GM12874 (cell line): Measurements from ENCODE around the gene MLPH.

ENCODE experiments used
- TF ChIP-seq, protein P1 (sequence below): IDR thresholded peaks from 2 replicates; pipeline ENCODE4 v1.5.1; 2011; ENCODE audit warnings: low read depth, mild to moderate bottlenecking, control low read depth, low read length, moderate library complexity; ENCODE audit not compliant: insufficient read depth

Gene MLPH

DNA sequence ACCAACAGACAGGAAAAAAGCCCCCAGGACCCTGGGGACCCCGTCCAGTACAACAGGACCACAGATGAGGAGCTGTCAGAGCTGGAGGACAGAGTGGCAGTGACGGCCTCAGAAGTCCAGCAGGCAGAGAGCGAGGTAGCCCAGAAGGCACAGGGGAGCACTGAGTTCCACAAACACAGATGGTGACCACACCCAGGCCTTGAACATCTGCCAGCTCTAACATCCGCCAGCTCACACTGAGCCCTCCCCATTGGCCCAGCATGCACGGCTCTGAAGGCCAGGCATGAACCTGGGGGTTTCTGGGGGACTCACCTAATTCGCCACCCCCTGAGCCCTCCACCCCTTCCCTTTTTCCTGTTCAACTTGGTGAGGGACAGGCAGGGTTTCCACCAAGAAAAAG is 53.8 kb downstream of the MLPH start:
- TF ChIP-seq, protein P1, sequence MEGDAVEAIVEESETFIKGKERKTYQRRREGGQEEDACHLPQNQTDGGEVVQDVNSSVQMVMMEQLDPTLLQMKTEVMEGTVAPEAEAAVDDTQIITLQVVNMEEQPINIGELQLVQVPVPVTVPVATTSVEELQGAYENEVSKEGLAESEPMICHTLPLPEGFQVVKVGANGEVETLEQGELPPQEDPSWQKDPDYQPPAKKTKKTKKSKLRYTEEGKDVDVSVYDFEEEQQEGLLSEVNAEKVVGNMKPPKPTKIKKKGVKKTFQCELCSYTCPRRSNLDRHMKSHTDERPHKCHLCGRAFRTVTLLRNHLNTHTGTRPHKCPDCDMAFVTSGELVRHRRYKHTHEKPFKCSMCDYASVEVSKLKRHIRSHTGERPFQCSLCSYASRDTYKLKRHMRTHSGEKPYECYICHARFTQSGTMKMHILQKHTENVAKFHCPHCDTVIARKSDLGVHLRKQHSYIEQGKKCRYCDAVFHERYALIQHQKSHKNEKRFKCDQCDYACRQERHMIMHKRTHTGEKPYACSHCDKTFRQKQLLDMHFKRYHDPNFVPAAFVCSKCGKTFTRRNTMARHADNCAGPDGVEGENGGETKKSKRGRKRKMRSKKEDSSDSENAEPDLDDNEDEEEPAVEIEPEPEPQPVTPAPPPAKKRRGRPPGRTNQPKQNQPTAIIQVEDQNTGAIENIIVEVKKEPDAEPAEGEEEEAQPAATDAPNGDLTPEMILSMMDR = no peak

DNA sequence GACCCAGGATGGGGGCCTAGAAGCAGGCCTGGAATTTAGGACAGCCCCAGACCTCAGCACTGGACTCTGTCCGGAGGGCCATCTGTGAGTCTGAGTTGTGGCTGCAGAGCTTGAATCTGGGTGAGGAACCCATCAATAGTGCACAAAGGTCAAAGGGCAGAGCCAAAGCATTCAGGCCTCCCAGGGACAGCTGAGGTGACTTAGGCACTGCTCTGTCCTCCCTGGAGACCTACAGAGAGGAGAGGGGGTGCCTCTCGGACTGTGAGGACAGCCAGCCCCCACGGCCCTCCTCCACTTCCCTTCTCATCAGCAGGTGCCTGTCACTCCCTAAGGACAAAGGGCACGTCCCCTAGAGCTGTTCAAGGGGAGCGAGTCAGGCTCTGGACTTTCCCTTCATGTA is 54.2 kb downstream of the MLPH start:
- TF ChIP-seq, protein P1 = no peak

DNA sequence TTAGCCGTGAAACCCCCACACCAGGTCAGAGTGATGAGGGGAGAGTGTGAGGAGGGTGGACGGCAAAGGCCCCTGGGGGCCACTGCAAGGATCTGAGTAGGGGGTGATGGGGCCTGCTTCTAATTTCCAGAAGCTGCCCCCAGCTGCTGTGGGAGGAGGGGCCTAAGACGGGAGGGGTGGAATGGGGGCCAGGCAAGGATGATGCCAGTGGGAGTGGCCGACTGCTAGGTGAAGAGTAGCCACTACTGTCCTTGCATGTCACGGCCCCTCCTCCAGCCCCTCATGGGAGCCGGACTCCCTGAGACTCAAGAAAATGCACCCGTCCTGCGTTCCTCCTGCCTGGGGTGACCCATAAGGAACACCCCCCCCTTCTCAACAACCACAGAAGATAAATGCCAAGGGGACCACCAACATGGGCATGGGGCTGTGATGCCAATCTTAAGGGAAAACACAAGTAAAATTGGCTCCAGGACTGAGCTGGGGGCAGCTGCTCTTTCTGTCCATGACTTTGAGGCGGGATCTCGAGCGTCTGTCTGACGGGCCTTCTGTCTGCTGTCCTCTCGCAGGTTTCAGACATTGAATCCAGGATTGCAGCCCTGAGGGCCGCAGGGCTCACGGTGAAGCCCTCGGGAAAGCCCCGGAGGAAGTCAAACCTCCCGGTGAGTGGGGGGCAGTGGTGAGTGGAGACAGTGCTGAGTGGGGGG is 55.1 kb downstream of the MLPH start:
- TF ChIP-seq, protein P1 = no peak

DNA sequence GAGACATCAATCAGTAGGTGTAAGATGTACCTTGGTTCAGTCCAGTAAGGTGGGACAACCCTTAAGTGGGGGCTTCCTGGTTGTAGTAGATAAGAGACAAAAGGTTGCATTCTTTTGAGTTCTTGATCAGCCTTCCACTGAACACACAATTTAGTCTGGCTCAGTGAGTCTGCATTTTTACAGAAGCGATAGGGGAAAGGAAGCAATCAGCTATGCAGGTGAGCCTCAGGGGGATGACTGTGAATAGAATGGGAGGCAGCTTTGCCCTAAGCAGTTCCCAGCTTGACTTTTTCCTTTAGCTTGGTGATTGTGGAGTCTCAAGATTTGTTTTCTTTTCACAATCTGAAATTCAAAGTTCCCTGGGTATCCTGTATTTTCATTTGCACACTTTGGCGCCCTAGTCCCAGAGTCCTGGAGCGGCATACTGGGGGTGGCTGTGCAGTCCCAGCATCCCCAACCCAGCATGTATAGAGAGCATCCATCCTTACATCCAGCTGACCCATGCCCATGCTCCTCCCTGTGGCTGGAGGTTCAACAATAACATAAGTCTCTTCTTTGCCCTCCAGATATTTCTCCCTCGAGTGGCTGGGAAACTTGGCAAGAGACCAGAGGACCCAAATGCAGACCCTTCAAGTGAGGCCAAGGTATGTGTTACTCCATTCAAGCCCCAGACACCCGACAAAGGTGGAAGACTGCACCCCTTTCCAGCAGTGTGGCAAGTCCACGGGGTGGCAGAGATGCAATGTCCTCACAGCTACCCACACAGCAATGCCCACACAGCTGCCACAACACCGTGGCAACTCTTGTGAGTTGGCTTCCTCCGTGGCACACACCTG is 59.2 kb downstream of the MLPH start:
- TF ChIP-seq, protein P1 = no peak

DNA sequence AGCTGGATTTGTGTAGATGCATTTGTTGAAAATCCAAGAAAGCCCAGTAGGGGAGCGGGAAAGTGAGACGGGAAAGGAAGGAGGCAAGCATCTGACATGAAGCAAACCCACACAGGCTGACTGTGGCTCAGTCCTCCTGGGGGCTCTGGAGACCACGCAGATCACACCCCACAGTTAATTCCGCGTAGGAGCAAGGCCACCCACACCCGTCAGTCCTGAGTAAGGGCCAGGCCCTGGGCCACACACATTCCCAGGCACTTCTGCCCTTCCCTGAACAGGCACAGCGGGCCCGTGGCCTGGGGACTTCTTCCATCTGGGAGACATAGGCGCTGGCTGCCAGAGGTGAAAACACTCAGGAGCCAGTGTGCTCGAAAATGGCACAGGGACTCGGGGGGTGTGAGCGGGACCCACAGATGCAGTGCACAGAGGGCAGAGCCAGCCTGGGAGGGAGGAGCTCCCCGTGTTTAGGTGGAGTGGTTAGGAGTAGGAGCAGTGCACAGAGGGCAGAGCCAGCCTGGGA is 59.9 kb downstream of the MLPH start:
- TF ChIP-seq, protein P1 = no peak

DNA sequence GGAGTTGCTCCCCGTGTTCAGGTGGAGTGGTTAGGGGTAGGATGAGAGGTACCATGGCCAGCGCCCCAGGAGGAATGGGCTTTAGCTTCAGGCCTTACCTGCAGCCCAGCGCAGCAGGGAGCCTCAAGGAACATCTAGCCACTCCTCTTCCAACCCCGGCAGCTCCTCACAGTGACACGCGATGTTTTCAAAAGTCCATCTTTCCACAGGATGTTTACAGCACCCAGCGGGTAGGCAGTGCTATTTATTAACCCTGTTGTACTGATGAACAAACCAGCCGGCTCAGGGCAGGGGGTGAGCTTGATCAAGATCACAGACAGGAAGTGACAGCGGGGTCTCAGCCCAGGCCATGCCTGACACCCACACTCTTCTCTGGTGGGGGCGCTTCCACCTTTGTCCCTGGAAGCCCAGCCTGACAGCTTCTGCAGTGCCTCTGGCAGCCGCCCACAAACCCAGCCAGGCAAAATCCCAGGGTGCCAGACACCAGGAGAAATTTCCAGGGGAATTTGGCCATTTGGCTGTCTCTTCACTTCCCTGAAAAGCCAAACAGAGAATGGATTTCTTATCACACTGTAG is 60.9 kb downstream of the MLPH start:
- TF ChIP-seq, protein P1 = no peak

DNA sequence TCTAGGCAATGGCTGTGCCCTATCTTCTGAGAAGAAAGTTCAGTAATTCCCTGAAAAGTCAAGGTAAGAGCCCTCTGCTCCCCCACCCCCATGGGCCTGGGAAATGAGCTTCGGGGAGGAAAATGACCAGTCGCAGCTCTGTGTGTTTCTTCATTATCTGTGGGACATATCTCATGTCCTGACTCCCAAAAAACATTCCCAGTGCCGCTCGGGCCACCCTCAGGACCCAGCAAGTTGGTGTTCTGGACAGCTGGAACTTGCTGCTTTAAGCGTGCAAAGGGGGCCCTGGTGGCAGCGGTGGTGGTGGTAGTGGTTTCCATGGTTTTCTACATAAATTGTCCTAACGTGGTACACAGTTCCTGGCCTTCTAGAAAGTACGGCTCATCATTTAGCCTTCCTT is 62.2 kb downstream of the MLPH start:
- TF ChIP-seq, protein P1 = no peak
